Peyer's patch (tissue), 4 donors: Measurements from ENCODE around the gene MED7.

Experiments used
- CTCF ChIP-seq, 6 experiments: fragments of 450-650 bp in 4 of 6; fragments of 200-600 bp in 2 of 6; sonication (generic) in 1 of 6; IDR thresholded peaks; one replicate each; pipeline ENCODE4 v1.5.1; 2017 to 2019; ENCODE audit warnings: antibody characterized with exemption in 6 of 6, mild to moderate bottlenecking in 3 of 6, moderate library complexity in 1 of 6
- POLR2A ChIP-seq, 2 donors: fragments of 450-650 bp; IDR thresholded peaks; one replicate each; pipeline ENCODE4 v1.5.1; 2017; ENCODE audit warnings: antibody characterized with exemption in 2 of 2, mild to moderate bottlenecking in 2 of 2, moderate library complexity in 2 of 2

GRCh38 chr5:157088342-157088990 is 54.2 kb downstream of the MED7 start:
- TF ChIP-seq CTCF (IDR thresholded peaks at IDR 0.05) (no peak), POLR2A (IDR thresholded peaks at IDR 0.05) (no peak)
